ENCODE results near the gene MLF2.

DNA sequence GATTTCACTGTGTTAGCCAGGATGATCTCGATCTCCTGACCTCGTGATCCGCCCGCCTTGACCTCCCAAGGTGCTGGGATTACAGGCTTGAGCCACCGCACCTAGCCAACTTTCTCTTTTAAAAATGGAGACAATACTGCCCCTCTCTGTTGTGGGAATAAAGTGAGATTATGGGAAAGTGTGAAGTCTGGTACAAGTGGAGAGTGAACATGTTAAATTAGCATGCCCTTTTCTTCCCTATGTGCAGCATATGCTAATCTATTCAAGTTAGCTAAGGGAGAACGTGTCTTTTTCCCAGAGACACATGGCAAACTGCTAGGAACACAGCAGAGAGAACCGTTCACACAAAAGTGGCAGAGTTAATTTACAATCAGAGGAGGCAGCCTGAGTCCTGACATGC, 27.6 kb downstream of the MLF2 start:
- TF ChIP-seq, protein P1, sequence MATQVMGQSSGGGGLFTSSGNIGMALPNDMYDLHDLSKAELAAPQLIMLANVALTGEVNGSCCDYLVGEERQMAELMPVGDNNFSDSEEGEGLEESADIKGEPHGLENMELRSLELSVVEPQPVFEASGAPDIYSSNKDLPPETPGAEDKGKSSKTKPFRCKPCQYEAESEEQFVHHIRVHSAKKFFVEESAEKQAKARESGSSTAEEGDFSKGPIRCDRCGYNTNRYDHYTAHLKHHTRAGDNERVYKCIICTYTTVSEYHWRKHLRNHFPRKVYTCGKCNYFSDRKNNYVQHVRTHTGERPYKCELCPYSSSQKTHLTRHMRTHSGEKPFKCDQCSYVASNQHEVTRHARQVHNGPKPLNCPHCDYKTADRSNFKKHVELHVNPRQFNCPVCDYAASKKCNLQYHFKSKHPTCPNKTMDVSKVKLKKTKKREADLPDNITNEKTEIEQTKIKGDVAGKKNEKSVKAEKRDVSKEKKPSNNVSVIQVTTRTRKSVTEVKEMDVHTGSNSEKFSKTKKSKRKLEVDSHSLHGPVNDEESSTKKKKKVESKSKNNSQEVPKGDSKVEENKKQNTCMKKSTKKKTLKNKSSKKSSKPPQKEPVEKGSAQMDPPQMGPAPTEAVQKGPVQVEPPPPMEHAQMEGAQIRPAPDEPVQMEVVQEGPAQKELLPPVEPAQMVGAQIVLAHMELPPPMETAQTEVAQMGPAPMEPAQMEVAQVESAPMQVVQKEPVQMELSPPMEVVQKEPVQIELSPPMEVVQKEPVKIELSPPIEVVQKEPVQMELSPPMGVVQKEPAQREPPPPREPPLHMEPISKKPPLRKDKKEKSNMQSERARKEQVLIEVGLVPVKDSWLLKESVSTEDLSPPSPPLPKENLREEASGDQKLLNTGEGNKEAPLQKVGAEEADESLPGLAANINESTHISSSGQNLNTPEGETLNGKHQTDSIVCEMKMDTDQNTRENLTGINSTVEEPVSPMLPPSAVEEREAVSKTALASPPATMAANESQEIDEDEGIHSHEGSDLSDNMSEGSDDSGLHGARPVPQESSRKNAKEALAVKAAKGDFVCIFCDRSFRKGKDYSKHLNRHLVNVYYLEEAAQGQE (IDR thresholded peaks at IDR 0.05; ENCODE audit: borderline replicate concordance), result no peak
- no peak for TF ChIP-seq EZH2 (IDR thresholded peaks at IDR 0.05; ENCODE audit: borderline replicate concordance, insufficient read depth, low read length, poor library complexity, severe bottlenecking)
- no peak for TF ChIP-seq POLR2AphosphoS5 (IDR thresholded peaks at IDR 0.05)
- TF ChIP-seq, protein P2, sequence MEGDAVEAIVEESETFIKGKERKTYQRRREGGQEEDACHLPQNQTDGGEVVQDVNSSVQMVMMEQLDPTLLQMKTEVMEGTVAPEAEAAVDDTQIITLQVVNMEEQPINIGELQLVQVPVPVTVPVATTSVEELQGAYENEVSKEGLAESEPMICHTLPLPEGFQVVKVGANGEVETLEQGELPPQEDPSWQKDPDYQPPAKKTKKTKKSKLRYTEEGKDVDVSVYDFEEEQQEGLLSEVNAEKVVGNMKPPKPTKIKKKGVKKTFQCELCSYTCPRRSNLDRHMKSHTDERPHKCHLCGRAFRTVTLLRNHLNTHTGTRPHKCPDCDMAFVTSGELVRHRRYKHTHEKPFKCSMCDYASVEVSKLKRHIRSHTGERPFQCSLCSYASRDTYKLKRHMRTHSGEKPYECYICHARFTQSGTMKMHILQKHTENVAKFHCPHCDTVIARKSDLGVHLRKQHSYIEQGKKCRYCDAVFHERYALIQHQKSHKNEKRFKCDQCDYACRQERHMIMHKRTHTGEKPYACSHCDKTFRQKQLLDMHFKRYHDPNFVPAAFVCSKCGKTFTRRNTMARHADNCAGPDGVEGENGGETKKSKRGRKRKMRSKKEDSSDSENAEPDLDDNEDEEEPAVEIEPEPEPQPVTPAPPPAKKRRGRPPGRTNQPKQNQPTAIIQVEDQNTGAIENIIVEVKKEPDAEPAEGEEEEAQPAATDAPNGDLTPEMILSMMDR (IDR thresholded peaks at IDR 0.05; ENCODE audit: poor library complexity, severe bottlenecking), result no peak
